ENCODE measurements around the gene OR52E6. TPM values are rescaled to one million over a fixed set of nuclear protein-coding genes. Genes with fewer than 3 reads are reported as not detected.

The OR52E6 gene
- total RNA-seq, result not detected

DNA sequence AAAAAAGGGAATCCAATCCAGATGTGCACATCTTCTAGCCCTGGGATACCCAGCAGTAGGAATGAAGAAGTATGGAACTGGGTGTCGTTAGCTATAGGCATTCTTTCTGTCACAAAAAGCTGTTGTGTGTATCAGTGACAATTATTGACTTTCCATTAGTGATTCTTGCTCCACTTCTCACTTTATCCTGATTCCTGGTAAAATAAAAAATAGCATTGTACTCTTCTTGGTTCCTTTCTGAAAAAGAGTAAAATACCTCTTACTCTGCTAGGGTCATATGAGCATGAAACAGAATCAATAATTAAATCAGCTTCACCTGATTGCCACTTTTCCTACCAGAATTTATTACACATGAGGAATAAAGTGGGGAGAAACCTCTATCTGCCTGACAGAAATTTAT is at the start of gene OR52E6:
Gene OR52E6 (minus strand): TSS at position 101 of the 400 bp plus-strand sequence. CDS start 0 bp downstream, at position 101.
- Histone ChIP-seq H3K36me3 (no peaks in the 10 kb centered on the region), H3K27ac (no peak within 1 kb of the TSS), H3K9me3 (no peaks in the 10 kb centered on the region), H3K4me3 (replicated peaks in 1 of 3) (no peak within 1 kb of the TSS), H3K27me3 (no peaks in the 10 kb centered on the region), H3K4me1 (no peaks in the 10 kb centered on the region)
- no peak for DNase-seq
- TF ChIP-seq POLR2A (IDR thresholded peaks at IDR 0.05), result no peak
- TF ChIP-seq, protein P1, sequence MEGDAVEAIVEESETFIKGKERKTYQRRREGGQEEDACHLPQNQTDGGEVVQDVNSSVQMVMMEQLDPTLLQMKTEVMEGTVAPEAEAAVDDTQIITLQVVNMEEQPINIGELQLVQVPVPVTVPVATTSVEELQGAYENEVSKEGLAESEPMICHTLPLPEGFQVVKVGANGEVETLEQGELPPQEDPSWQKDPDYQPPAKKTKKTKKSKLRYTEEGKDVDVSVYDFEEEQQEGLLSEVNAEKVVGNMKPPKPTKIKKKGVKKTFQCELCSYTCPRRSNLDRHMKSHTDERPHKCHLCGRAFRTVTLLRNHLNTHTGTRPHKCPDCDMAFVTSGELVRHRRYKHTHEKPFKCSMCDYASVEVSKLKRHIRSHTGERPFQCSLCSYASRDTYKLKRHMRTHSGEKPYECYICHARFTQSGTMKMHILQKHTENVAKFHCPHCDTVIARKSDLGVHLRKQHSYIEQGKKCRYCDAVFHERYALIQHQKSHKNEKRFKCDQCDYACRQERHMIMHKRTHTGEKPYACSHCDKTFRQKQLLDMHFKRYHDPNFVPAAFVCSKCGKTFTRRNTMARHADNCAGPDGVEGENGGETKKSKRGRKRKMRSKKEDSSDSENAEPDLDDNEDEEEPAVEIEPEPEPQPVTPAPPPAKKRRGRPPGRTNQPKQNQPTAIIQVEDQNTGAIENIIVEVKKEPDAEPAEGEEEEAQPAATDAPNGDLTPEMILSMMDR (IDR thresholded peaks at IDR 0.05), result no peak
- intact Hi-C loops (cut with DNase I), result no loop called here
- WGBS, 2 donors, result 27 to 78% methylated on average over 1 of the region's 1 CpG

DNA sequence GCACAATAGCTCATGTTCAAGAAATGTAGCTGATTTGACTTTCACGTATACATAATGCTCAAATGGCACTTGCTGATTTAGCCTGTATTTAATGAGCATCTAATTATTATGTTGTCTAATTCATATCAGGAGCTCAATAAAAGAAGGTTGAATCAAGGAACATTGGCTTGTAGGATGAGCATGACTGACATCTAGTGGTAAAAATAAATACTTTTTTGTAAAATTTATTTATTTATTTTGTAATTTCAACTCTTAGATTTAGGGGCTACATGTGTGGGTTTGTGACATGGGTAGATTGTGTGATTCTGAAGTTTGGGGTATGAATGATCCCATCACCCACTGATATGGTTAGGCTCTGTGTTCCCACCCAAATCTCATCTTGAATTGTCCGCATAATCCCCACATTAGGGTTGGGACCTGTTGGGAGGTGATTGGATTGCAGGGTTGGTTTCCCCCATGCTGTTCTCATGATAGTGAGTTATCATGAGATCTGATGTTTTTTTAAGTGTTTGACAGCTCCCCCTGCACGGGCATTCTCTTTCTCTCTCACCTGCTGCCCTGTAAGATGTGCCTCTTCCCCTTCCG is 49.6 kb upstream of the OR52E6 start:
- H3K27ac ChIP-seq, result no peak overlapping the region
- H3K9me3 ChIP-seq, result no peaks in the 10 kb centered on the region
- intact Hi-C loops (cut with DNase I), result no loop called here
- H3K27me3 ChIP-seq, result no peaks in the 10 kb centered on the region
- TF ChIP-seq POLR2A (IDR thresholded peaks at IDR 0.05), result no peak
- TF ChIP-seq, protein P1 (IDR thresholded peaks at IDR 0.05), result peak in 4 of 6 experiments; percentile 14 to 54 (median 26)
- no peak overlapping the region for H3K4me3 ChIP-seq (replicated peaks in 1 of 3)
- H3K36me3 ChIP-seq, result no peaks in the 10 kb centered on the region
- WGBS, 2 donors, result 62 to 63% methylated on average over 4 of the region's 4 CpGs
- no peak for DNase-seq
- no peaks in the 10 kb centered on the region for H3K4me1 ChIP-seq

DNA sequence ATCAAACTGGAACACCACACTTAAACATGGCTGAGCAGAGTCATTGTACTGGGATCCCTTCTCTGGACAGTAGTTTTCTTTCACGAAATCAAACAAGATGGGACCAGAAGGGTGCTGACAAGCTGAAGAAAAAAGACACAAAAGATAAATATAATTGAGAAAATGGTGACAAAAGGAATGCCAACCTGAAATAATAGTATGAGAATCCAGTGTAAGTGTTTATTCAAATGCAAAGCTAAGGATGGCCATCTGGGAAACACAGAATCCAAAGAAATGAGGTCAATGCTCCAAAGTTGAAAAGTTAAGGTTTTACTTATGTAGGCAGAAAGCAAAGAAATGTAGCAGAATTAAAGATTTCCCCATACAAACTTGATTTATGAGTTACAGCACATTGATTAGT is 46.0 kb upstream of the OR52E6 start:
- WGBS, 2 donors, result 80 to 81% methylated on average over 1 of the region's 1 CpG
- Histone ChIP-seq H3K9me3 (no peaks in the 10 kb centered on the region), H3K27ac (no peak overlapping the region), H3K27me3 (no peaks in the 10 kb centered on the region), H3K4me3 (replicated peaks in 1 of 3) (no peak overlapping the region), H3K36me3 (no peaks in the 10 kb centered on the region), H3K4me1 (no peaks in the 10 kb centered on the region)
- DNase-seq, result no peak
- intact Hi-C loops (cut with DNase I), result no loop called here
- TF ChIP-seq, protein P1 (IDR thresholded peaks at IDR 0.05), result no peak
- no peak for TF ChIP-seq POLR2A (IDR thresholded peaks at IDR 0.05)

DNA sequence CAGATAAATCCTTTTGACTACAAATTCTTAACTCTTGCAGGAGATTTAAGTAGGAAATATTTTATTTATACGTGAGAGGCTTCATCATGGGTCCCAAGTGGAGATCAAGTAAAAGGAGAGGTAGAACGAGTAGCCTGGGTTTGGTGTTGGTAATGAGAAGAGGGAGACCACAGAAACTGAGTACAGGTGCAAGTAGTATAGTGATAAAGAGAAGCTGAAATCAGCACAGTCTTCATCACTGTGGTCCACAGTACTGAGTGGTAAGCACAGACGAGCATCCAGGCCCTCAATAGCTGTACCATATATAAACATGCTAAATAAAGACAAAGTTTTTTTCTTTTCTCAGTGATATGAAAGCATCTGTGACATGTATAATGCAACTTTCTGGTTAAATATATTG is 45.5 kb upstream of the OR52E6 start:
- no peak for DNase-seq
- no peaks in the 10 kb centered on the region for H3K36me3 ChIP-seq
- H3K27me3 ChIP-seq, result no peaks in the 10 kb centered on the region
- WGBS, 2 donors, result 70 to 75% methylated on average over 3 of the region's 3 CpGs
- intact Hi-C loops (cut with DNase I), result no loop called here
- H3K27ac ChIP-seq, result no peak overlapping the region
- no peaks in the 10 kb centered on the region for H3K4me1 ChIP-seq
- TF ChIP-seq POLR2A (IDR thresholded peaks at IDR 0.05), result no peak
- TF ChIP-seq, protein P1 (IDR thresholded peaks at IDR 0.05), result no peak
- no peaks in the 10 kb centered on the region for H3K9me3 ChIP-seq
- H3K4me3 ChIP-seq (replicated peaks in 1 of 3), result no peak overlapping the region

DNA sequence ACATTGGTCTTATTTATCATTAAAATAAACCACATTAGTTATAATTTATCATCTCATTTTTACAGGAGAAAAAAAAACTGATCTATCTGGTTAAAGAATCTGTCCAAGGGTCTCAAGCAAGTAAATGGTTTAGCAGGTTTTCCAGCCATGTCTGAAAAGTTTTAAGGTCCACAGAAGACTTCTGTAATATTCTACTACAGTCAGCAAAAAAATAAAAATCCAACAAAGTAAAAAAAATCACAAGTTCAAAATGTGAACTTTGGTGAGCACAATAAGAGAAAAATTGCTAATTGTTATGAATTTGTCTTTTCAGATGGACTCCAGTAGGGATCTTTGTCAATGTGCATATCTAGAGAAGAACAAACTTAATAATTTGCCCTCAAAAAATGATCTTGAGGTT is 40.1 kb upstream of the OR52E6 start:
- no peaks in the 10 kb centered on the region for H3K36me3 ChIP-seq
- DNase-seq, result no peak
- intact Hi-C loops (cut with DNase I), result no loop called here
- no peaks in the 10 kb centered on the region for H3K9me3 ChIP-seq
- H3K4me3 ChIP-seq (replicated peaks in 1 of 3), result no peak overlapping the region
- H3K4me1 ChIP-seq, result no peaks in the 10 kb centered on the region
- H3K27me3 ChIP-seq, result no peaks in the 10 kb centered on the region
- TF ChIP-seq, protein P1 (IDR thresholded peaks at IDR 0.05), result no peak
- TF ChIP-seq POLR2A (IDR thresholded peaks at IDR 0.05), result no peak
- no peak overlapping the region for H3K27ac ChIP-seq
